Stimulated activated CD8-positive, alpha-beta memory T cell treated with anti-CD3 and anti-CD28 coated beads, Interleukin-2, amount 100 ng/mL, for 1 hour (primary cell): ENCODE data around the gene RPL22L1.
"Not testable (repeated sequence)": the region's sequence is repeated elsewhere in the genome, so short reads cannot be mapped to it uniquely, and the experiment has no call there.

Experiments
- DNase-seq, 2 donors: peaks; one replicate each; pipeline ENCODE4 v3.0.0-alpha.2; 2020; ENCODE audit warnings: low read depth in 2 of 2

Gene RPL22L1

DNA sequence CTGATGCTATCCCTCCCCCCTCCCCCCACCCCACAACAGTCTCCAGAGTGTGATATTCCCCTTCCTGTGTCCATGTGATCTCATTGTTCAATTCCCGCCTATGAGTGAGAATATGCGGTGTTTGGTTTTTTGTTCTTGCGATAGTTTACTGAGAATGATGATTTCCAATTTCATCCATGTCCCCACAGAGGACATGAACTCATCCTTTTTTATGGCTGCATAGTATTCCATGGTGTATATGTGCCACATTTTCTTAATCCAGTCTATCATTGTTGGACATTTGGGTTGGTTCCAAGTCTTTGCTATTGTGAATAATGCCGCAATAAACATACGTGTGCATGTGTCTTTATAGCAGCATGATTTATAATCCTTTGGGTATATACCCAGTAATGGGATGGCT, 8.7 kb upstream of the RPL22L1 start:
- not testable (repeated sequence) for DNase-seq

DNA sequence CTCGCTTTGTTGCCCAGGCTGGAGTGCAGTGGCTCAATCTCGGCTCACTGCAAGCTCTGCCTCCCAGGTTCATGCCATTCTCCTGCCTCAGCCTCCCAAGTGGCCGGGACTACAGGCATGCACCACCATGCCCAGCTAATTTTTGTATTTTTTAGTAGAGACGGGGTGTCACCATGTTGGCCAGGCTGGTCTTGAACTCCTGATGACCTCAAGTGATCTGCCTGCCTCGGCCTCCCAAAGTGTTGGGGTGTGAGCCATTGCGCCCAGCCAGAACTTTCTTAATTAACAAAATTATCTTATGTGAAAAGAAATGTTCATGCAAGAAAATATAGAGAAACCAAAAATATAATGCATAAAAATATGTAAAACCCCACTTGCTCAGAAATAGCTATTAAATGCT, 7.3 kb upstream of the RPL22L1 start:
- DNase-seq, result not testable (repeated sequence)

DNA sequence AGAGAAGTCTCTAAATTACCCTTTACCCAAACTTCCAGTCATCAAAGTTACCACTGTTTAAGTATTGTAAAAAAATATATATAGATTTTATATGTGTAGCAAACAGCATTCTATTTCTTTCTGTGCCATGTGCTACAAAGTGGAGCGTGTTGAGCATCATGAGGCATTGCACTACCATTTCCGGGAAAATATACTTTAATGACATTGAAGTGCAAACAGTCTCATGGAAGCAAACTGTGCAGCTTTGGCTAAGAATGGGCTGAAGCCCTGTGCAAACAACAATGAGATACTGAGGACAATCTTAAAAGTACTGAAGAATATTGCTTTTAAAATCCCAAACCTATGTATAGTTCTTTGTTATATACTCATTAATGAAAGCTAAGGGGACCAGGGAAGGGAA, 6.5 kb upstream of the RPL22L1 start:
- no peak for DNase-seq

DNA sequence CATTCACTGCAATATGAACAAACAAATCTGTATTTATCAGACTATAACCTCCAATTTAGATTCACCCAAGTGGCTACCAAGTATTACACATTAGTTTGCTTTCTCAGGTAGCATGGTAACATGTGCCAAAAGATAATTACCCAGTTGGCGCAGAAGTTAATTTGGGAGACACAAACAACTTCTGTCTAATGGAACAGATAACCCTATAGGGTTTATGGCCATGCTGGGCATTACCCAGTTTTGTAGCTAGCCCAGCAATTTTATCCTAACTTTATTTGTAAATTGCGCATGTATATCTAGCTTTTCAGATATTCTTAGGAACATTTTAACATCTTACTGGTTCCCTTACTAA, 780 bp downstream of the RPL22L1 start:
- DNase-seq, result no peak

DNA sequence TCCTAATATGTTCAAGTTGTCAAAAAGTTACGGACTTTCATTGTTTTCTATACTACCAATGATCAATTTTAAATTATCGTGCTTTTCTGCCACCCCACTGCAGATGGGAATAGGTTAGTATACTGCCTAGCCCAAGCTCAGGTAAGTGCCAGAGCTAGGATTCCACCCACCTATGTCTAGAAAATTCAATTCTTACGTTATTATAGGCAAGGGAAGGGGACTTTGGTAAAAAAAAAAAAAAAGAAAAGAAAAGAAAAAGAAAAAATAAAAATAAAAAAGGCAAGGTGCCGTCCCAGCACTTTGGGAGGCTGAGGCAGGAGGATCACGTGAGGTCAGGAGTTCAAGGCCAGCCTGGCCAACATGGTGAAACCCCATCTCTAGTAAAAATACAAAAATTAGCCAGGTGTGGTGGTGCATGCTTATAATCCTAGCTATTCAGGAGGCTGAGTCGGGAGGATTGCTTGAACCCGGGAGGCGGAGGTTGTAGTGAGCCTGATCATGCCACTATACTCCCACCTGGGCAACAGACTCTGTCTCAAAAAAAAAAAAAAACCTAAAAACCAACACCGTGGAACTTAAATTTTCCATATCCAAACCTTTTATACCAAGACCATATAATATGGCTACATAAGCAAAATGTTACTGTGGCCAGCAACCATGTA, 1.3 kb downstream of the RPL22L1 start:
- DNase-seq, result no peak

DNA sequence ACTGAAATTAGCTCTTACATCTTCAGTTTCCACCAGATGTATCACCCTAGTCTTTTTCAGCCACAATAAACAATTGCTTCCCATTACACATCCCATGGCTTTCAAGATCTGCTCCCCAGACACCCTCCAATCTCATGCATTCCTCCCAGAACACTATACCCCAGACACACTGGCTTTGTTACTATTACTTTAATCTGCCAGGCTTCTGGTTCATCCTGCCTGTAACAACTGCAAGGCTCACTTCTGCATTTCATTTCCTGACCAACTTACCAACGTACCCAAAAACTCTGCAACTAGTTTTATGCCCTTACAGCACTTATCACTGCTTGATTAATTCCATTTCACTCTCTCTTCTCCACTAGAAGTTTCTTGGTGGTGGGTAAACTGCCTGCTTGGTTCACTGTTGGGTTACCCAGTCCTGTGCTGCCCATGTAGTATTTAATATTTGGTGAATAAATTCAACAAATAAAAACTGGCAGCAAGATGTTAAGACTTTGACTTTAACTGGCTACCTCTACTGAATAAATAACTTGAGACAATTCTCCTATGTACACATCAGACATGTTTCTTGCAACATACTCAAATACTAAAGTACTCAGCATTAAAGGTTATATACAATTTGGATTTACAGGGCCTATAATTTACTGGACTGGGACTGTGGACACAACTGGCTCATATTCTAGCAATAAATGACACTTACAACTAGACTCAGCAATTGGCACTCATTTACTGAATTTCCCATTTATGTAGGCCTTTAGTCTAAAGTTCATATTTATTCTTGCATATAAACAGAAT, 2.7 kb downstream of the RPL22L1 start:
- no peak for DNase-seq

DNA sequence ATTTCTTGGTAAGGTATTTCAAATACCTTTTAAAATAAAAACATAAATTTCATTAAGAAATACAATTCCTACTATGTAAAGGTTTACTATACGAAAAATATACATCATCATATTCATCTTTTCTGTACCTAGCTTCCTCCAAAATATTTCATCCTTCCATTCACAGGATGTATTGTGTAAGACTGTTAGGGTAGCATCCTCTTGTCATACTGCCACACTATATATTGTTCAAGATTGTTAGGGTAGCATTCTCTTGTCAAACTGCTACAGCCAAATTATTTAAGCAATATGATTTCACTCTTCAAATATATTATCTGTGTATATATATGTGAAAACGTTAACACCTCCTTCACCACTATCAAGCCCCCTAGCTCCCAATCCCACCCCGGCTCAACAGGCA, 3.5 kb downstream of the RPL22L1 start:
- no peak for DNase-seq

DNA sequence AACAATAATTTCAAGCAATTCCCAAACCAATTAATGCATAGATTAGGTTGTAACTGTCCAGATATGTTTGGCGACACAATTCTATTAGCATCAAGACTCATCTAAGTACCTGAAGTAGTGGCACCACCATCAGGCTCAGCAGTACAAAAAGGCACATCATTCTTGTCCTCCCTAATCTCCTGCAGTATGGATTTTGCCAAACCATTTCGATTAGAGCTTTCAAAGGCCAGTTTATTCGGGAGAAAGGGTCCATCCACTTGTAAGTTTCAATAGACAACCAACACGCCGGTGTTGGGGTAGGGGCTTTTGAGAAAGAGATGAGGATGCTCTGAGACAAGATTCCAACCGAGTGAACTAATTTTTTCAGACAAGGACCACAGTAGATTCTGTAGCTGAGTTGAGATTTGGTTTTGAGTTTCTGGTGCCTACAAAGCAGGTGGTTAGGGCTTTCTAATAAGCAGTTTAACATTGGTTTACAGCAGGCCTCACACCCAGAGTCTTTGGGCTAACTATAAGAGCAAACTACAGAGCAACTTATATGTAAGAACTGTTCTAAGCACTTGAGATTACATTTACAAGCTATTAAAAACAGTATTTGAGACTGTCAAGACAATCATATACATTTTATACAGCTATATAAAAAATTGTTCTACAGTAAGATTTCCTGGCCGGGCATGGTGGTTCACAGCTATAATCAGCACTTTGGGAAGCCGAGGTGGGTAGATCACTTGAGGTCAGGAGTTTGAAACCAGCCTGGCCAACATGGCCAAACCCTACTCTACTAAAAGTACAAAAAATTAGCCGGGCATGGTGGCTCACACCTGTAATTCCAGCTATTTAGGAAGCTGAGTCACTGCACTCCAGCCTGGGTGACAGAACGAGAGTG, 4.5 kb downstream of the RPL22L1 start:
- no peak for DNase-seq

DNA sequence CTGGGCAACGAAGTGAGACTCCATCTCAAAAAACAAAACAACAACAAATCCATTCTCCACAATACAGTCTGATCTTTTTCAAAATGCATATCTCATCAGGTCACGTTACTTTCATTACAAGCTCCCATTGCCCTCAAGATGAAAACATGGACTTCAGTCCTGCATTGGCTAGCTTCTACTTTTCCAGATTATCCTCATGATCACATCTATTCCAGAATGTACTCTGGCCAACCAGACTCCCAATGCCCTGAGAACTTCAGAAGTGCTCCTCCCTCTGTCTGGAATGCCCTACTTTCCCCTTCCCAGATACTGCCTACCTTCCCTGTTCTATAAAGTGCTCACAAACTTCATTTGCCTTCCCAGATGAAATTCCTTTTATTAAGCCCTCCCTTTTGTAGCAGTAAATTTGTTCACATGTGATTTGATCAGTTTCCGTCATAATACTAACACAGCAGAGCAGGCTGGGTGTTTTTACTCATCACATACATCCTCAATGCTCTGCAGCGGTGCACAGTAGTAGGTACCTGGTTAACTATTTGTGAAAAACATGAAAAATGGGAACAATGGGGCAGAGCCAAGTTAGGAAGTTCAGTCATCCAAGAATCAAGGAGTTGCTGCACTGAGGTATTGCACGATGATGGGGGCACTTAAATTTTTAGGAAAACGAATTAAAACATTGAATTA, 5.3 kb downstream of the RPL22L1 start:
- DNase-seq, result no peak

DNA sequence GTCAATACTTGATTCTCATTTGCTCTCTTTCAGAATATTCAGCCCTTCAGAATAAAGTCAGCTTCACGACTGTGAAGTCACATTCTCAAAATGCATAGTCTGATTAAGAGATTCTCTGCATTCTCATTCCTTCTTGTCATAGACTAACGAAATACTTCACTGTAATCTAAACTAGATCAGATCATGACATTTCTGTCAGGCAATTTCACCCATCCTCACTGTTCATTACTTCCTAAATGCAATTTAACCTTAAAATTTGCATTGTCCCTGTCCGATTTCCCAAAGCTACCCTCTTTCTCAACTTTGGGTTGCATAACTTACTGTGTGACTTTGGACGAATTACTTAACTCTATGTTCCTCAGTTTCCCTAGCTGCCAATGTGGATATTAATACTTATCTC, 6.2 kb downstream of the RPL22L1 start:
- no peak for DNase-seq

DNA sequence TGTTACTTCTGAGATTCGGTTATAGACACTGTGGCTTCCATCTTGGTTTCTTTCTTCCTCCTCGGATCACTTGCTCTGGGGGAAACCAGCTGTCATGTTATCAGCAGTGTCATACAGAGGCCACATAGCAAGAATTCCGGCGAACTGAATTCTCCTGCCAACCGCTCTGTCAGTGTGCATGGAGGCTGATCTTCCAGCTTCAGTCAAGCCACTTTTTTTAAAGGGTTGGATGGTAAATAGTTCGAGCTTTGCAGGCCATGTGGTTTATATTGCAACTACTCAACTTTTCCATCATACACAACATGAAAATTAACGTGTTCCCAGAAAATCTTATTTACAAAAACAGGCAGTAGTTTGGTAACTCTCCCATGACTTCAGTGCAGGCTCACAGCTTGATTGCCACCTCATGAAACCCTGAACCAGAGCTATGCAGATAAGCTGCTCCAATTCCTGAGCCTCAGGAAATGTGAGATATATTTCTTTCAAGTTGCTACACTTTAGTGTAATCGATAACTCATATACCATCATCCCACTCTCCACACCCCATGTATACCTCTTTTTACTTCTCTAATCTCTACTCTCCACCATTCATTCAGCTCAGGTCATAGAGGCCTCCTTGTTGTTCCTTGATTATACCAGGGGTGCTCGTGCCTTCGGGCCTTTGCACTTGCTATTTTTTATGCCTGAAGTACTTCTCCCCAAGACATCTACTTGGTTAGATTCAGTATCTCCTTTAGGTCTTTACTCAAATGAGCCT, 7.2 kb downstream of the RPL22L1 start:
- DNase-seq, result no peak

DNA sequence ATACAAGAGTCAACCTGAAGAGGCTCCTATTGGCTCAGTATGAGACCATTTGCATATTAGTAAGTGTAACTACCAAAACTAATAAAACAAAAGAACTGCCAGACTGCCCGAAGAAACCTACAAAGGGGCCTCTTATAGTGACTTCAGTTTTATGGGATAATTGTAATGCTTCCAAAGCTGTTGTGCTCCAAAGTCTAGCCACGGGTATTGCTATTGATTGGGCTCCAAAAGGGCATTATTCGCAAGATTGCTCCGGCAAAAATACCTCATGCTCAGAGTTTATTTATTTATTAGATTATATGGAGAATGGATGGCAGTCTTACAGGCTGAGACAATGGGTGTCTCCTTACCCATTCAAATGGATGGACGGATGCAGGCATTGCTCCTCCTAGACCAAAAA, 11.4 kb downstream of the RPL22L1 start:
- DNase-seq, result no peak

DNA sequence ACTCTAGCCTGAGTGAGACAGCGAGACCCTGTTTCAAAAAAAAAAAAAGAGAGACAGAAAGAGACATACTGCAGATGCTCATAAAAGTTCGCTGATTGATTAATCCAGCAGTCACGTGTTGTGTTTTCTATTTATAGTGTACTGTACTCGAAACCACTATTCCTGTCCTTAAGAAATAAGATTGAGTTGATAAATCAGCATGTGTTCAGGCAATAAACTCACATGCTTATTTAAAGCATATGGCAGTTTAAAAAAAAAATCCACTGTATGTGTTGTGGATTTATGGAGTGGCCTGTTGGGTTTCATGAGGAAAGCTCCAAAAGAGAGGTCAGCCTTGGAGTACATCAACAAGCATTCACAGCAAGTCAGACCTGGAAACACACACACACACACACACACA, 17.7 kb downstream of the RPL22L1 start:
- DNase-seq, result no peak

DNA sequence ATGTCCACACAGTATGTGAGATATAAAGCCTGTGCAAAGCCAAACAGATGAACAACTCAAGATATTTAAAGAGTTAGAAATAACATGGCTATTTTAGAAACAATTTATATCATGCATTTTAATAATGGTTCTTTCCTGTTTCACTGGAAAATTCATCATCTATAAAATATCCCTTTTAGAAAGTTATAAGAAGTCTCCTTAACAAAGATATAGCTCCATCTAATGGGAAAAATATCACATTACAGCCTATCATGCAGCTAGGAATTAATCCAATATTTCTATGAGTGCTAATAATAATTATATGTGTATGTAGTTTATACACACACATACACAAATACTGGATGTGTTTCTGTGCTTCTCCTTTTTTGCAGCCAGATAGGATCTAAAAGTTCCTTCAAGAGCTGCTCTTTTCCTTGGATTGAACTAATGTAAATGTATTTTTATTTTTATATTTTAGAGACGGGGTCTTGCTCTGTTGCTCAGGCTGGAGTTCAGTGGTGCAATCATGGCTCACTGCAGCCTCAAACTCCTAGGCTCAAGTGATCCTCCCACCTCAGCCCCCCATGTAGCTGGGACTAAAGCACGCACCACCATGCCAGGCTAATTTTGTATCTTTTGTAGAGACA, 21.6 kb downstream of the RPL22L1 start:
- no peak for DNase-seq

DNA sequence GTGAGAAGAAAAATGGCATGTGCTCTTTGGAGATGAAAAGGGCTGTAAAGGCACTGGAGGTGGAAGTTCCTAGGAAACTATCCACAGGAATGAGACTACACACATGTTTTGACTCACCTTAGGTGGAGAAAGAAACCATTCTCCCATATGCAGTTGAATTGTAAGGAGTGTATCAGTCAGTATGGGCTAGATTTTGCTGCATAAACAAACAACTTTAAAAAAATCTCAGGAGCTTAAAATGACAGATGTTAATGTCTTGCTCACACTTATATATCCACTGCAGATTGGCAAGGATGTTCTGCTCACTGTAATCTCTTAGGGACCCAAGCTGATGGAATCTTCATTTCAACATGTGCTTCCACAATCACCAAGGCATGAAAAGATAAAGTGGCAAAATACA, 25.6 kb downstream of the RPL22L1 start:
- DNase-seq, result no peak

DNA sequence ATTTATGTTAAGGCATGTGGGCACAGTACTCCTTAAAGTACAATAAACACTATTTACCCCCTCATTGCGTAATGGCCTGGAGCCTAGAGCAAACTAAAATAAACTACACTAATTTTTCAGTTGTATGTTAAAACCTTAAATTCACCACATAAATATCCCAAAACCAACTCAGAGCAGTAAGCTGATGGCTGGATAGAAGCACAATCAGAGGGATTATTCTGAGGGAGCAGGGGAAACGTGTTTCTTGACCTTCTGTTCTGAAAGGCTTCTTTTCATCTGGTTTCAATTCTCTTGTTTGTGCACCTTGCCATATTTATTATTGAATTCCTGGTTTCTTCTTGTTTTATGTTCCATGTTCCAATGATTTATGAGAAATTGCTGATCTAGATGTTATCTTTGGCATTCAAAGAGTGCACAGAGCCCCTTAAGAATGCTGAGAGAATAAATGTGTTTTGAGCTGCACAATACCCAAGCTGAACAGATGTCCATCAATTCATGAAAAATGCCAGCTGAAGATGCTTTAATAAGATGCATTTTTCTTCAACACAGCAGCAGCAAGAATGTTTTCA, 29.6 kb downstream of the RPL22L1 start:
- DNase-seq, result no peak

DNA sequence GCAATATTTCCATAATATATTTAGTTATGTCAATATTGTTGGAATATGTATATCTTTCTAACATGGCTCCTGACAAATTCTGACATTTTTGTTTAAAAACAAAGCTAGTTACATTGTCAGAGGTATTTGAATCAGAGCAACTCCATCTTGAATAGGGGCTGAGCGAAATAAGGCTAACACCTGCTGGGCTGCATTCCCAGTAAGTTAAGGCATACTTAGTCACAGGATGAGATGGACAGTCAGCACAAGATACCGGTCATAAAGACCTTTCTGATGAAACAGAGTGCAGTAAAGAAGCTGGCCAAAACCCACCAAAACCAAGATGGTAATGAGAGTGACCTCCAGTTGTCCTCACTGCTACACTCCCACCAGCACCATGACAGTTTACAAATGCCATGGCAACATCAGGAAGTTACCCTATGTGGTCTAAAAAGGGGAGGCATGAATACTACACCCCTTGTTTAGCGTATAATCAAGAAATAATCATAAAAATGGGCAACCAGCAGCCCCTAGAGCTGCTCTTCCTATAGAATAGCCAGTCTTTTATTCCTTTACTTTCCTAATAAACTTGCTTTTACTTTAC, 30.4 kb downstream of the RPL22L1 start:
- no peak for DNase-seq

DNA sequence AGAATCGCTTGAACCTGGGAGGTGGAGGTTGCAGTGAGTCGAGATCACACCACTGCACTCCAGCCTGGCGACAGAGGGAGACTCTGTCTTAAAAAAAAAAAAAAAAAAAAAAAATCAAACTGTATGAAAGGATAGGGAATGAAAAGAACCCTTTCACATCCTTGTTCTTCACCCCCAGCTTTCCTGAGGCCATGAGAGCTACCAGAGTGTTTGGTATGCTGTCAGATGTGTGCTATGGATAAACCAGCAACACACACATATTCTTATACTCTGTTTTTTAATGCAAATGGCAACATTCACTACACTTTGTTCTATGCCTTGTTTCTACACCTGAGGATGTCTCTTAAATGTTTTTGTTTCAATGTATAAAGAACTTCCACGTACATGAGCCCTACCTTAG, 33.5 kb downstream of the RPL22L1 start:
- DNase-seq, result no peak

DNA sequence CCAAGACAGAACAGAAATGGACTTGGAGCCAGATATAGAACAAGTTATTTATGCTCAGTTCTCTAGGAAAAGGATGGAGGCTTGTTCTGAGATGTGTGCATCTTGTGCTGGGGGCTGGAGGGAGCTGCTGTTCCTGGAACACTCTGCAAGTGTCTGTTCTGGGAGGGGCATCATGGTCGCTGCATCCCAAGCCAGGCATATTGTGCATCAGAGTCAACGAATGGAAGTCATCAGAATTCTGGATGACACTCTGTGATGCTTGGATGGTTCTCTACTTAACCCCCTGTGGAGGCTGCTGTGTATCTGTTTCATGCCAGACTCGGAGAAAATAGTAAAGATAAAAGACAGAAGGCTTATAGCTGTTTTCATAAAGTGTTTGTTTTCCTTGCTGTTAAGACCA, 34.7 kb downstream of the RPL22L1 start:
- DNase-seq, result no peak

DNA sequence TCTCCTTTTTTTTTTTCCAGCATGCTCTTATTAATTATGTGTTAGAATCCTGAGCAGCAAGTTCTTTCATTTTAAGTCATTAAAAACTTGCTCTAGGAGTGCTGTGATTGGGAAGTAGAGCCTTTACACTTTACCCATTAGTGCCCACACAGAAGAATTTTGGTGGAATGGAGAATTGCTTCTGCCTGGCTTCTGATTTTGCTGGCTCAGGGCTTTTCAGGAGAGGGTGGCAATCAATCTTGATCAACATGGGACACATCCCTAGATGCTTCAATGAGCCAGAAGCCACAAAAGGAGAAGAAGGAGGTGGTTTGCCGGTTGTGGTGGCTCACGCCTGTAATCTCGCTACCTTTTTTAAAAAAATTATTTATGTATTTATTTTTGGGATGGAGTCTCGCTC, 39.4 kb downstream of the RPL22L1 start:
- DNase-seq, result no peak
